ENCODE results near the gene TIGIT. TPM values are rescaled to one million over a fixed set of nuclear protein-coding genes. Genes with fewer than 3 reads are reported as not detected.

Gene TIGIT
- total and polyA plus RNA-seq, 10 of the 15 experiments (the other 5 are each of a cell fraction or from before 2014, with no cell fraction given) = 0.08 to 4.7 (median 0.94) TPM

DNA sequence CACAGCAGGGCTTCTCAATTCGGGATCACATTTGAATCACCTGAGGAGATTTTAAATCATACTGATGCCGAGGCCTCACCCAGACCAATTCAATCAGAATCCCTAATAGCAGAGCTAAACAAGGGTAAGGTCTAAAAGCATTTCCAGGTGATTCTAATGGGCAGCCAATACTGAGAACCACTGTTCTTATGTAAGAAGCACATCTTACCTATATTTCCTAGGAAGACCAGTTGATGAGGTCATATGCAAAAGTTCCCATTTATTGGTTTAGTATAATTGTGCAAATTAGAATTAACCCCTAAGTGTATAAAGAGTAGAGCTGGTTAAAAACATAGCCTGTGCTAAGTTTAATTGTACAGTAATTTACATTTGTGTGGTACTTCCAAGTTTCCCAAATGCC is 2.1 kb downstream of the TIGIT start:
- DNase-seq (ENCODE audit: low read depth, low spot score) = no peak
- no peak for ATAC-seq
- in situ Hi-C loops (cut with MboI) (no loop called here), intact Hi-C loops (cut with micrococcal nuclease; ENCODE audit: unreplicated experiment) (no loop called here)
- Histone ChIP-seq H3K9me3 (replicated peaks; ENCODE audit: control insufficient read depth, insufficient read depth, low read length) (no peaks in the 10 kb centered on the region), H3K4me2 (ENCODE audit: control insufficient read depth, insufficient read depth) (no peak overlapping the region), H3K27ac (ENCODE audit: control insufficient read depth, insufficient read depth) (no peak overlapping the region), H3K4me1 (ENCODE audit: control insufficient read depth, insufficient read depth, low read length) (peaks cover 27% of the 10 kb centered on the region), H4K20me1 (ENCODE audit: control insufficient read depth, insufficient read depth) (no peaks in the 10 kb centered on the region), H3K79me2 (ENCODE audit: control insufficient read depth, insufficient read depth, low read length) (no peaks in the 10 kb centered on the region), H2AFZ (ENCODE audit: control insufficient read depth, low read depth, low read length) (no peak overlapping the region), H3K9ac (ENCODE audit: control insufficient read depth, insufficient read depth, low read length) (no peak overlapping the region), H3K27me3 (replicated peaks in 1 of 2; ENCODE audit: control insufficient read depth in 2 of 2, insufficient read depth in 2 of 2, low read length in 1 of 2) (no peaks in the 10 kb centered on the region), H3K4me3 (no peak overlapping the region), H3K36me3 (ENCODE audit: control insufficient read depth in 2 of 2, insufficient read depth in 2 of 2, low read length in 1 of 2) (no peaks in the 10 kb centered on the region)
- no peak for TF ChIP-seq SIX5 (IDR thresholded peaks at IDR 0.05; ENCODE audit: low read depth, low read length, severe bottlenecking)
- no peak for TF ChIP-seq IRF3 (IDR thresholded peaks at IDR 0.05)
- no peak for TF ChIP-seq POLR2AphosphoS2 (IDR thresholded peaks at IDR 0.05; ENCODE audit: low read depth, low read length)
- no peak for TF ChIP-seq ZNF217 (IDR thresholded peaks at IDR 0.05)
- TF ChIP-seq TBL1XR1 (IDR thresholded peaks at IDR 0.05; ENCODE audit: low read depth, low read length) = no peak
- TF ChIP-seq EGR1 (IDR thresholded peaks at IDR 0.05; ENCODE audit: borderline replicate concordance in 1 of 2, low read depth in 2 of 2, low read length in 2 of 2) = no peak
- no peak for TF ChIP-seq SUPT20H (IDR thresholded peaks at IDR 0.05; ENCODE audit: borderline replicate concordance, control insufficient read depth, low read depth, low read length)
- no peak for TF ChIP-seq SIN3A (IDR thresholded peaks at IDR 0.05; ENCODE audit: low read depth, low read length)
- TF ChIP-seq SMAD1 (IDR thresholded peaks at IDR 0.05; ENCODE audit: low read depth, partially characterized antibody) = no peak
- no peak for TF ChIP-seq CHD4 (IDR thresholded peaks at IDR 0.05)
- TF ChIP-seq RCOR1 (conservative IDR thresholded peaks at IDR 0.05; ENCODE audit: low read depth, low read length) = no peak
- no peak for TF ChIP-seq KLF5 (IDR thresholded peaks at IDR 0.05; ENCODE audit: partially characterized antibody)
- no peak for TF ChIP-seq MAX (IDR thresholded peaks at IDR 0.05; ENCODE audit: low read depth, low read length)
- CTCF ChIA-PET = interaction anchor here (1.1 to 7.2 kb wide), 5 partner anchors 12 to 143 kb away, joined by 3 to 78 read pairs (median 7); no protein-coding TSS in a partner anchor
- SMC1A ChIA-PET (ENCODE audit: uncharacterized antibody, unreplicated experiment) = interaction anchor here (1.2 to 8.3 kb wide), 7 partner anchors 10 to 82 kb away, joined by 3 to 73 read pairs (median 5); no protein-coding TSS in a partner anchor
- POLR2A ChIA-PET = interaction anchor here (1.2 to 1.7 kb wide), 3 partner anchors 11 to 27 kb away, joined by 3 to 7 read pairs (median 5); no protein-coding TSS in a partner anchor
- no peak for FAIRE-seq
- no TSS peak for BruUV-seq (replicated peaks)
- 84% methylated on average over 2 of the region's 2 CpGs for WGBS (ENCODE audit: insufficient coverage, insufficient replicate concordance, low lambda C conversion rate, missing lambda C conversion rate)
- RAD21 ChIA-PET (ENCODE audit: unreplicated experiment) = interaction anchor here (1.0 to 2.0 kb wide), 5 partner anchors 9 to 82 kb away, joined by 3 to 8 read pairs (median 4); no protein-coding TSS in a partner anchor

All from GM12878 (cell line).